Body of pancreas (tissue), 4 donors: ENCODE data around the gene PNPLA7. TPM values are rescaled to one million over a fixed set of nuclear protein-coding genes. Genes with fewer than 3 reads are reported as not detected.

ENCODE experiments used
- ATAC-seq: fragments of 150-250 bp; one replicate; pipeline ENCODE4 v1.9.1; 2016
- DNase-seq, 4 donors: peaks; one replicate each; pipeline ENCODE4 v3.0.0-alpha.2; 2019
- H3K27ac ChIP-seq, 4 donors: fragments of 200-600 bp; sonication (generic); 1 replicate in 3 of 4; 2 replicates in 1 of 4; pipeline versions ENCODE4 v1.5.1 to v1.6.1; 2016 to 2019; ENCODE audit warnings: mild to moderate bottlenecking in 1 of 4, mixed read lengths in 1 of 4, moderate library complexity in 1 of 4
- H3K27me3 ChIP-seq, 2 donors: fragments of 200-600 bp; sonication (generic); one replicate each; pipeline ENCODE4 v1.6.0; 2016; ENCODE audit warnings: mild to moderate bottlenecking in 1 of 2
- H3K36me3 ChIP-seq, 2 donors: fragments of 200-600 bp; sonication (generic); replicated peaks in 1 of 2; 2 replicates each; pipeline ENCODE4 v1.5.1; 2016; ENCODE audit warnings: low read depth in 2 of 2; ENCODE audit not compliant: insufficient read depth in 1 of 2
- H3K4me1 ChIP-seq: fragments of 200-600 bp; sonication (generic); one replicate; pipeline ENCODE4 v1.6.0; 2016
- H3K4me3 ChIP-seq, 2 donors: fragments of 200-600 bp; sonication (generic); 1 replicate in 1 of 2; 2 replicates in 1 of 2; pipeline ENCODE4 v1.5.1; 2016 to 2019
- H3K9me3 ChIP-seq, 3 donors: fragments of 200-600 bp; sonication (generic); 1 replicate in 2 of 3; 2 replicates in 1 of 3; pipeline ENCODE4 v1.5.1; 2016
- CTCF ChIP-seq, 7 experiments: fragments of 450-650 bp in 4 of 7; fragments of 200-600 bp in 3 of 7; sonication (generic) in 3 of 7; IDR thresholded peaks; one replicate each; pipeline ENCODE4 v1.5.1; 2016 to 2019; ENCODE audit warnings: antibody characterized with exemption in 7 of 7
- POLR2A ChIP-seq, 3 donors: fragments of 450-650 bp; IDR thresholded peaks; one replicate each; pipeline ENCODE4 v1.6.1; 2016; ENCODE audit warnings: antibody characterized with exemption in 3 of 3, mild to moderate bottlenecking in 2 of 3
- WGBS, 2 donors: methylation state at CpG; one replicate each; pipeline ENCODE4 v1.1.5; 2017; 5-methylcytosine and 5-hydroxymethylcytosine counted together
- intact Hi-C: fragments of 100-400 bp; cut with DNase I; formaldehyde crosslinking; loops from one replicate; pipeline ENCODE4 v1.15.1; 2023
- total RNA-seq, 2 donors: library from RNA; depleted of rRNA; stranded (reverse); fragments of >200 nt; gene quantifications; one replicate each; pipeline ENCODE4 v1.1.0, GENCODE V29; 2016

The PNPLA7 gene
- total RNA-seq, 2 donors from 2014 or later, result 16.1 to 27.7 TPM

GRCh38 chr9:137497921-137498719 is 52.1 kb downstream of the PNPLA7 start:
- TF ChIP-seq POLR2A (IDR thresholded peaks at IDR 0.05) (no peak), CTCF (IDR thresholded peaks at IDR 0.05) (no peak)
- no peak overlapping the region for H3K27ac ChIP-seq
- 92 to 93% methylated on average over 13 to 29 of the region's 36 CpGs for WGBS, 2 donors
- no peaks in the 10 kb centered on the region for H3K27me3 ChIP-seq
- DNase-seq, result no peak
- intact Hi-C loops, result no loop called here
- no peak overlapping the region for H3K4me3 ChIP-seq
- H3K9me3 ChIP-seq, result no peaks in the 10 kb centered on the region
- H3K36me3 ChIP-seq, result peaks cover 0 to 2% of the 10 kb centered on the region in 2 donors
- ATAC-seq, result no peak
- H3K4me1 ChIP-seq, result no peaks in the 10 kb centered on the region

- Histone ChIP-seq H3K36me3 (peaks cover 0 to 2% of the 10 kb centered on the region in 2 donors), H3K9me3 (no peaks in the 10 kb centered on the region), H3K27ac (no peak overlapping the region), H3K27me3 (no peaks in the 10 kb centered on the region), H3K4me3 (no peak overlapping the region), H3K4me1 (no peaks in the 10 kb centered on the region)
- no peak for DNase-seq
- TF ChIP-seq POLR2A (IDR thresholded peaks at IDR 0.05) (no peak), CTCF (IDR thresholded peaks at IDR 0.05) (no peak)
- ATAC-seq, result no peak
- intact Hi-C loops, result no loop called here
- WGBS, 2 donors, result 95 to 99% methylated on average over 21 to 27 of the region's 27 CpGs
Measured at GRCh38 chr9:137496601-137497375, 53.4 kb downstream of the PNPLA7 start.

GRCh38 chr9:137494550-137495351 is 55.5 kb downstream of the PNPLA7 start:
- intact Hi-C loops, result no loop called here
- Histone ChIP-seq H3K9me3 (no peaks in the 10 kb centered on the region), H3K4me1 (no peaks in the 10 kb centered on the region), H3K27ac (no peak overlapping the region), H3K4me3 (no peak overlapping the region), H3K27me3 (no peaks in the 10 kb centered on the region), H3K36me3 (peaks cover 0 to 2% of the 10 kb centered on the region in 2 donors)
- DNase-seq (no peak), ATAC-seq (no peak)
- TF ChIP-seq CTCF (IDR thresholded peaks at IDR 0.05) (no peak), POLR2A (IDR thresholded peaks at IDR 0.05) (no peak)
- WGBS, 2 donors, result 93 to 95% methylated on average over 41 to 45 of the region's 46 CpGs

GRCh38 chr9:137494104-137494544 is 56.1 kb downstream of the PNPLA7 start:
- Histone ChIP-seq H3K27ac (no peak overlapping the region), H3K4me1 (no peaks in the 10 kb centered on the region), H3K9me3 (no peaks in the 10 kb centered on the region), H3K36me3 (peaks cover 0 to 2% of the 10 kb centered on the region in 2 donors), H3K27me3 (no peaks in the 10 kb centered on the region), H3K4me3 (no peak overlapping the region)
- intact Hi-C loops, result no loop called here
- DNase-seq (no peak), ATAC-seq (no peak)
- TF ChIP-seq POLR2A (IDR thresholded peaks at IDR 0.05), result no peak
- TF ChIP-seq CTCF (IDR thresholded peaks at IDR 0.05), result no peak
- 82 to 86% methylated on average over 13 of the region's 13 CpGs for WGBS, 2 donors
